ENCODE results near the gene ESR1. TPM values are rescaled to one million over a fixed set of nuclear protein-coding genes. Genes with fewer than 3 reads are reported as not detected.

The ESR1 gene
- total RNA-seq, 1 experiment from 2014 or later, result 0.98 TPM

DNA sequence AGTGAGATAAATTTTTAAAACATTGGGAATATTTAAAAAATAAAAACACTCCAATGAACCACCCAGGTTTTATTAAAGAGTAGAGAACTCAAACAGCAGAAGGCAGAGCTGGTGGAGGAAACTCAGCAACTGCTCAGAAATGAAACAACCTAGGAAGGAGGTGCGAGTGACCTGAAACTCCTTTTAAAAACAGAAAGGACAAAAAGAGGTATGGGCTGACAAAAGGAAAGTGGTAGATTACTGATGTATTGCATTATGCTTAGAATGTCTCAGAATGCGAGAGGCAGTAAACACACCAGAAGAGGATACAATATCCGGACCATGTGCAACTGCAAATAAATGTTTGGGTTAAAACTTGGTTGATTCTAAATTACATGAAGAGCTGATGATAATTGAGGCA, 97.6 kb downstream of the ESR1 start:
- H3K36me3 Mint-ChIP-seq, result peaks cover 6% of the 10 kb centered on the region
- peaks cover 15% of the 10 kb centered on the region for H3K4me1 Mint-ChIP-seq
- CTCF ChIA-PET, result no interaction called here
- no peak overlapping the region for H3K4me3 Mint-ChIP-seq
- no peaks in the 10 kb centered on the region for H3K27me3 Mint-ChIP-seq (ENCODE audit: low read depth)
- POLR2A ChIA-PET, result no interaction called here
- ATAC-seq, result no peak
- no peak for DNase-seq (ENCODE audit: low spot score)
- peaks cover 7% of the 10 kb centered on the region for H3K9me3 Mint-ChIP-seq
- no peak overlapping the region for H3K27ac Mint-ChIP-seq
- TF ChIP-seq MYBL2 (CRISPR knock-in tag; IDR thresholded peaks at IDR 0.05) (no peak), HMGA2 (CRISPR knock-in tag; IDR thresholded peaks at IDR 0.05) (no peak), GRHL2 (CRISPR knock-in tag; IDR thresholded peaks at IDR 0.05; ENCODE audit: insufficient replicate concordance, severe bottlenecking) (no peak), ZNF671 (CRISPR knock-in tag; IDR thresholded peaks at IDR 0.05) (no peak), CBFB (CRISPR knock-in tag; IDR thresholded peaks at IDR 0.05; ENCODE audit: low read depth) (no peak), TP53 (CRISPR knock-in tag; IDR thresholded peaks at IDR 0.05) (no peak), ZNF317 (CRISPR knock-in tag; IDR thresholded peaks at IDR 0.05; ENCODE audit: borderline replicate concordance, low read depth) (no peak), ZNF396 (CRISPR knock-in tag; IDR thresholded peaks at IDR 0.05; ENCODE audit: borderline replicate concordance) (no peak), ETV6 (CRISPR knock-in tag; IDR thresholded peaks at IDR 0.05) (no peak), ZNF121 (CRISPR knock-in tag; IDR thresholded peaks at IDR 0.05) (no peak), GABPB1 (CRISPR knock-in tag; IDR thresholded peaks at IDR 0.05) (no peak), GTF2I (CRISPR knock-in tag; conservative IDR thresholded peaks at IDR 0.05) (no peak), JUN (CRISPR knock-in tag; IDR thresholded peaks at IDR 0.05) (no peak)
- TF ChIP-seq, protein P1, sequence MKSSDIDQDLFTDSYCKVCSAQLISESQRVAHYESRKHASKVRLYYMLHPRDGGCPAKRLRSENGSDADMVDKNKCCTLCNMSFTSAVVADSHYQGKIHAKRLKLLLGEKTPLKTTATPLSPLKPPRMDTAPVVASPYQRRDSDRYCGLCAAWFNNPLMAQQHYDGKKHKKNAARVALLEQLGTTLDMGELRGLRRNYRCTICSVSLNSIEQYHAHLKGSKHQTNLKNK (CRISPR knock-in tag; IDR thresholded peaks at IDR 0.05), result no peak
- TF ChIP-seq, protein P2, sequence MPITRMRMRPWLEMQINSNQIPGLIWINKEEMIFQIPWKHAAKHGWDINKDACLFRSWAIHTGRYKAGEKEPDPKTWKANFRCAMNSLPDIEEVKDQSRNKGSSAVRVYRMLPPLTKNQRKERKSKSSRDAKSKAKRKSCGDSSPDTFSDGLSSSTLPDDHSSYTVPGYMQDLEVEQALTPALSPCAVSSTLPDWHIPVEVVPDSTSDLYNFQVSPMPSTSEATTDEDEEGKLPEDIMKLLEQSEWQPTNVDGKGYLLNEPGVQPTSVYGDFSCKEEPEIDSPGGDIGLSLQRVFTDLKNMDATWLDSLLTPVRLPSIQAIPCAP (CRISPR knock-in tag; IDR thresholded peaks at IDR 0.05), result no peak
- TF ChIP-seq, protein P3, sequence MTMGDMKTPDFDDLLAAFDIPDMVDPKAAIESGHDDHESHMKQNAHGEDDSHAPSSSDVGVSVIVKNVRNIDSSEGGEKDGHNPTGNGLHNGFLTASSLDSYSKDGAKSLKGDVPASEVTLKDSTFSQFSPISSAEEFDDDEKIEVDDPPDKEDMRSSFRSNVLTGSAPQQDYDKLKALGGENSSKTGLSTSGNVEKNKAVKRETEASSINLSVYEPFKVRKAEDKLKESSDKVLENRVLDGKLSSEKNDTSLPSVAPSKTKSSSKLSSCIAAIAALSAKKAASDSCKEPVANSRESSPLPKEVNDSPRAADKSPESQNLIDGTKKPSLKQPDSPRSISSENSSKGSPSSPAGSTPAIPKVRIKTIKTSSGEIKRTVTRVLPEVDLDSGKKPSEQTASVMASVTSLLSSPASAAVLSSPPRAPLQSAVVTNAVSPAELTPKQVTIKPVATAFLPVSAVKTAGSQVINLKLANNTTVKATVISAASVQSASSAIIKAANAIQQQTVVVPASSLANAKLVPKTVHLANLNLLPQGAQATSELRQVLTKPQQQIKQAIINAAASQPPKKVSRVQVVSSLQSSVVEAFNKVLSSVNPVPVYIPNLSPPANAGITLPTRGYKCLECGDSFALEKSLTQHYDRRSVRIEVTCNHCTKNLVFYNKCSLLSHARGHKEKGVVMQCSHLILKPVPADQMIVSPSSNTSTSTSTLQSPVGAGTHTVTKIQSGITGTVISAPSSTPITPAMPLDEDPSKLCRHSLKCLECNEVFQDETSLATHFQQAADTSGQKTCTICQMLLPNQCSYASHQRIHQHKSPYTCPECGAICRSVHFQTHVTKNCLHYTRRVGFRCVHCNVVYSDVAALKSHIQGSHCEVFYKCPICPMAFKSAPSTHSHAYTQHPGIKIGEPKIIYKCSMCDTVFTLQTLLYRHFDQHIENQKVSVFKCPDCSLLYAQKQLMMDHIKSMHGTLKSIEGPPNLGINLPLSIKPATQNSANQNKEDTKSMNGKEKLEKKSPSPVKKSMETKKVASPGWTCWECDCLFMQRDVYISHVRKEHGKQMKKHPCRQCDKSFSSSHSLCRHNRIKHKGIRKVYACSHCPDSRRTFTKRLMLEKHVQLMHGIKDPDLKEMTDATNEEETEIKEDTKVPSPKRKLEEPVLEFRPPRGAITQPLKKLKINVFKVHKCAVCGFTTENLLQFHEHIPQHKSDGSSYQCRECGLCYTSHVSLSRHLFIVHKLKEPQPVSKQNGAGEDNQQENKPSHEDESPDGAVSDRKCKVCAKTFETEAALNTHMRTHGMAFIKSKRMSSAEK (CRISPR knock-in tag; IDR thresholded peaks at IDR 0.05; ENCODE audit: borderline replicate concordance), result no peak
- TF ChIP-seq, protein P4, sequence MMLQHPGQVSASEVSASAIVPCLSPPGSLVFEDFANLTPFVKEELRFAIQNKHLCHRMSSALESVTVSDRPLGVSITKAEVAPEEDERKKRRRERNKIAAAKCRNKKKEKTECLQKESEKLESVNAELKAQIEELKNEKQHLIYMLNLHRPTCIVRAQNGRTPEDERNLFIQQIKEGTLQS (CRISPR knock-in tag; conservative IDR thresholded peaks at IDR 0.05), result no peak
- TF ChIP-seq, protein P5, sequence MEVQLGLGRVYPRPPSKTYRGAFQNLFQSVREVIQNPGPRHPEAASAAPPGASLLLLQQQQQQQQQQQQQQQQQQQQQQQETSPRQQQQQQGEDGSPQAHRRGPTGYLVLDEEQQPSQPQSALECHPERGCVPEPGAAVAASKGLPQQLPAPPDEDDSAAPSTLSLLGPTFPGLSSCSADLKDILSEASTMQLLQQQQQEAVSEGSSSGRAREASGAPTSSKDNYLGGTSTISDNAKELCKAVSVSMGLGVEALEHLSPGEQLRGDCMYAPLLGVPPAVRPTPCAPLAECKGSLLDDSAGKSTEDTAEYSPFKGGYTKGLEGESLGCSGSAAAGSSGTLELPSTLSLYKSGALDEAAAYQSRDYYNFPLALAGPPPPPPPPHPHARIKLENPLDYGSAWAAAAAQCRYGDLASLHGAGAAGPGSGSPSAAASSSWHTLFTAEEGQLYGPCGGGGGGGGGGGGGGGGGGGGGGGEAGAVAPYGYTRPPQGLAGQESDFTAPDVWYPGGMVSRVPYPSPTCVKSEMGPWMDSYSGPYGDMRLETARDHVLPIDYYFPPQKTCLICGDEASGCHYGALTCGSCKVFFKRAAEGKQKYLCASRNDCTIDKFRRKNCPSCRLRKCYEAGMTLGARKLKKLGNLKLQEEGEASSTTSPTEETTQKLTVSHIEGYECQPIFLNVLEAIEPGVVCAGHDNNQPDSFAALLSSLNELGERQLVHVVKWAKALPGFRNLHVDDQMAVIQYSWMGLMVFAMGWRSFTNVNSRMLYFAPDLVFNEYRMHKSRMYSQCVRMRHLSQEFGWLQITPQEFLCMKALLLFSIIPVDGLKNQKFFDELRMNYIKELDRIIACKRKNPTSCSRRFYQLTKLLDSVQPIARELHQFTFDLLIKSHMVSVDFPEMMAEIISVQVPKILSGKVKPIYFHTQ (CRISPR knock-in tag; IDR thresholded peaks at IDR 0.05), result no peak
- TF ChIP-seq, protein P6, sequence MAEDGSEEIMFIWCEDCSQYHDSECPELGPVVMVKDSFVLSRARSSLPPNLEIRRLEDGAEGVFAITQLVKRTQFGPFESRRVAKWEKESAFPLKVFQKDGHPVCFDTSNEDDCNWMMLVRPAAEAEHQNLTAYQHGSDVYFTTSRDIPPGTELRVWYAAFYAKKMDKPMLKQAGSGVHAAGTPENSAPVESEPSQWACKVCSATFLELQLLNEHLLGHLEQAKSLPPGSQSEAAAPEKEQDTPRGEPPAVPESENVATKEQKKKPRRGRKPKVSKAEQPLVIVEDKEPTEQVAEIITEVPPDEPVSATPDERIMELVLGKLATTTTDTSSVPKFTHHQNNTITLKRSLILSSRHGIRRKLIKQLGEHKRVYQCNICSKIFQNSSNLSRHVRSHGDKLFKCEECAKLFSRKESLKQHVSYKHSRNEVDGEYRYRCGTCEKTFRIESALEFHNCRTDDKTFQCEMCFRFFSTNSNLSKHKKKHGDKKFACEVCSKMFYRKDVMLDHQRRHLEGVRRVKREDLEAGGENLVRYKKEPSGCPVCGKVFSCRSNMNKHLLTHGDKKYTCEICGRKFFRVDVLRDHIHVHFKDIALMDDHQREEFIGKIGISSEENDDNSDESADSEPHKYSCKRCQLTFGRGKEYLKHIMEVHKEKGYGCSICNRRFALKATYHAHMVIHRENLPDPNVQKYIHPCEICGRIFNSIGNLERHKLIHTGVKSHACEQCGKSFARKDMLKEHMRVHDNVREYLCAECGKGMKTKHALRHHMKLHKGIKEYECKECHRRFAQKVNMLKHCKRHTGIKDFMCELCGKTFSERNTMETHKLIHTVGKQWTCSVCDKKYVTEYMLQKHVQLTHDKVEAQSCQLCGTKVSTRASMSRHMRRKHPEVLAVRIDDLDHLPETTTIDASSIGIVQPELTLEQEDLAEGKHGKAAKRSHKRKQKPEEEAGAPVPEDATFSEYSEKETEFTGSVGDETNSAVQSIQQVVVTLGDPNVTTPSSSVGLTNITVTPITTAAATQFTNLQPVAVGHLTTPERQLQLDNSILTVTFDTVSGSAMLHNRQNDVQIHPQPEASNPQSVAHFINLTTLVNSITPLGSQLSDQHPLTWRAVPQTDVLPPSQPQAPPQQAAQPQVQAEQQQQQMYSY (CRISPR knock-in tag; IDR thresholded peaks at IDR 0.05), result no peak
